HG03097 (cell line): ENCODE results near the gene CHADL.

Experiments used
- ATAC-seq: cut with Tn5 transposase; IDR thresholded peaks from one replicate; pipeline ENCODE4 v1.9.1; 2021; ENCODE audit not compliant: unreplicated experiment, low FRiP score

Gene CHADL

GRCh38 chr22:41257696-41258095, 17.0 kb upstream of the CHADL start:
- ATAC-seq: no peak

GRCh38 chr22:41256254-41257253, 15.8 kb upstream of the CHADL start:
- ATAC-seq: no peak

GRCh38 chr22:41254230-41254629, 13.5 kb upstream of the CHADL start:
- no peak for ATAC-seq

- no peak for ATAC-seq
These were observed 11.6 kb upstream of the CHADL start for GRCh38 chr22:41252365-41252764.

- ATAC-seq: no peak
These were observed 9.4 kb upstream of the CHADL start for GRCh38 chr22:41250127-41250526.

GRCh38 chr22:41249442-41249841, 8.7 kb upstream of the CHADL start:
- no peak for ATAC-seq

GRCh38 chr22:41248758-41249157, 8.0 kb upstream of the CHADL start:
- no peak for ATAC-seq

- no peak for ATAC-seq
These were observed 7.6 kb upstream of the CHADL start for GRCh38 chr22:41248314-41248713.

- no peak for ATAC-seq
These were observed 7.0 kb upstream of the CHADL start for GRCh38 chr22:41247703-41248102.

GRCh38 chr22:41245917-41246499, 5.3 kb upstream of the CHADL start:
- ATAC-seq: no peak

- no peak for ATAC-seq
These were observed 2.6 kb upstream of the CHADL start for GRCh38 chr22:41243361-41243760.

- ATAC-seq: no peak
These were observed 1.8 kb upstream of the CHADL start for GRCh38 chr22:41242396-41243117.

GRCh38 chr22:41241133-41241676, 474 bp upstream of the CHADL start:
- ATAC-seq: no peak

- no peak for ATAC-seq
These were observed 1.1 kb downstream of the CHADL start for GRCh38 chr22:41239443-41240128.

- no peak for ATAC-seq
These were observed 1.9 kb downstream of the CHADL start for GRCh38 chr22:41238570-41239442.

GRCh38 chr22:41237707-41238569, 2.8 kb downstream of the CHADL start:
- ATAC-seq: no peak

GRCh38 chr22:41237036-41237706, 3.6 kb downstream of the CHADL start:
- ATAC-seq: no peak
